ENCODE measurements around the gene NPAS3.

The NPAS3 gene

DNA sequence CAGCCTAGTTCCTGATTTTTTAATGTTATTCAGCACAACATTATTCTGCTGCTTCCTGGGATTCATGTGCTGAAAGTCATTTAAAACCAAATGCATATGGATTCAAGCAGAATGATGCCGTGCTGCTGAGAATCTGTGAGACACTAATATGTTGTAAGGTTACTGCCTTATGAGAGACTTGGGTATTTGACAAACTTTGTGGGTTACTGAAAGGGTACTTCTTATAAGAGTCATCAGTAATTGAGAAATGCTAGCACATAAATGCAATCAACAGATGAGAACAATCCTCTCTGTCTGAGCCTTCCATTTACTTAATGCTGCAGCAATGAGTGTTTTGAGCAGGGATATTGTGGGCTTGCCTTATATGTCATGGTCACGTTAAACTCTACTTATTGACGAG, 175.7 kb downstream of the NPAS3 start:
- CTCF ChIA-PET, result no interaction called here
- peaks cover 8% of the 10 kb centered on the region for H3K4me1 ChIP-seq (ENCODE audit: control insufficient read depth, insufficient read depth, low read length)
- no peaks in the 10 kb centered on the region for H3K9me3 ChIP-seq (ENCODE audit: control insufficient read depth, insufficient read depth, low read depth, low read length)
- TF ChIP-seq ZNF112 (tag by site-specific recombination; IDR thresholded peaks at IDR 0.05) (no peak), MZF1 (tag by site-specific recombination; IDR thresholded peaks at IDR 0.05; ENCODE audit: borderline replicate concordance) (no peak)
- no peak overlapping the region for H3K27ac ChIP-seq (ENCODE audit: extremely low read depth, low read depth, low read length)
- no peak overlapping the region for H3K4me3 ChIP-seq (ENCODE audit: low read depth, low read length)
- H3K36me3 ChIP-seq (ENCODE audit: control insufficient read depth in 2 of 2, insufficient read depth in 1 of 2, low read length in 2 of 2), result no peaks in the 10 kb centered on the region
- POLR2A ChIA-PET, result no interaction called here

DNA sequence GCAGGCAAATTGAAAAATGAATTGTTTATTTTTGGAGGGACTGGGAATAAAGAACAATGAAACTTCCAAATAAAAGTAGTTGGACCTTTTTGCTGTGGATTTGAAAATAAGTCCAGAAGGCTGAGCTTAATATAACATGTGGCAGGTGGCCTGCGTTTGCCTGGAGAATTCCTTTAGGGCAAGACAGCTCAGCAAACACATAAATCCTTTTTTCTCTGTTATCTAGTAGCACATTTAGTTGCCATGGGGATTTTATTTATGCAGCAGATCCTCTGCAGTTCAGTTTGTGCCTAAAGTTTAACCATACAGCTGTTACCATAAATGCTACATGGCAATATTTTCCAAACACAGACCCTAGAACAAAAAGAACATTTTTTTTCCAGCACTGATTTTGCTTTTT, 180.0 kb downstream of the NPAS3 start:
- Histone ChIP-seq H3K27ac (ENCODE audit: extremely low read depth, low read depth, low read length) (no peak overlapping the region), H3K9me3 (ENCODE audit: control insufficient read depth, insufficient read depth, low read depth, low read length) (no peaks in the 10 kb centered on the region), H3K4me1 (ENCODE audit: control insufficient read depth, insufficient read depth, low read length) (peaks cover 8% of the 10 kb centered on the region), H3K4me3 (ENCODE audit: low read depth, low read length) (no peak overlapping the region), H3K36me3 (ENCODE audit: control insufficient read depth in 2 of 2, insufficient read depth in 1 of 2, low read length in 2 of 2) (no peaks in the 10 kb centered on the region)
- TF ChIP-seq REST (tag by site-specific recombination; IDR thresholded peaks at IDR 0.05) (no peak), ZNF707 (tag by site-specific recombination; IDR thresholded peaks at IDR 0.05) (no peak), ZBTB6 (tag by site-specific recombination; IDR thresholded peaks at IDR 0.05) (no peak), ZNF629 (tag by site-specific recombination; IDR thresholded peaks at IDR 0.05) (no peak), HOXA7 (CRISPR knock-in tag; IDR thresholded peaks at IDR 0.05; ENCODE audit: borderline replicate concordance) (no peak), ZNF274 (IDR thresholded peaks at IDR 0.05; ENCODE audit: low read length) (no peak), ZNF274 (tag by site-specific recombination; IDR thresholded peaks at IDR 0.05; ENCODE audit: borderline replicate concordance) (no peak), ZNF433 (tag by site-specific recombination; IDR thresholded peaks at IDR 0.05; ENCODE audit: low read depth) (no peak), ZNF404 (tag by site-specific recombination; IDR thresholded peaks at IDR 0.05) (no peak), ZNF121 (tag by site-specific recombination; IDR thresholded peaks at IDR 0.05) (no peak), KLF8 (tag by site-specific recombination; IDR thresholded peaks at IDR 0.05) (no peak), ZNF645 (tag by site-specific recombination; IDR thresholded peaks at IDR 0.05) (no peak), MYNN (tag by site-specific recombination; IDR thresholded peaks at IDR 0.05; ENCODE audit: borderline replicate concordance) (no peak), ZNF488 (tag by site-specific recombination; IDR thresholded peaks at IDR 0.05) (no peak), ZNF596 (tag by site-specific recombination; IDR thresholded peaks at IDR 0.05) (no peak), ZNF391 (tag by site-specific recombination; IDR thresholded peaks at IDR 0.05; ENCODE audit: borderline replicate concordance, low read depth) (no peak), ZNF76 (tag by site-specific recombination; IDR thresholded peaks at IDR 0.05; ENCODE audit: borderline replicate concordance, low read depth) (no peak), ZNF416 (tag by site-specific recombination; IDR thresholded peaks at IDR 0.05) (no peak)
- TF ChIP-seq, protein P1, sequence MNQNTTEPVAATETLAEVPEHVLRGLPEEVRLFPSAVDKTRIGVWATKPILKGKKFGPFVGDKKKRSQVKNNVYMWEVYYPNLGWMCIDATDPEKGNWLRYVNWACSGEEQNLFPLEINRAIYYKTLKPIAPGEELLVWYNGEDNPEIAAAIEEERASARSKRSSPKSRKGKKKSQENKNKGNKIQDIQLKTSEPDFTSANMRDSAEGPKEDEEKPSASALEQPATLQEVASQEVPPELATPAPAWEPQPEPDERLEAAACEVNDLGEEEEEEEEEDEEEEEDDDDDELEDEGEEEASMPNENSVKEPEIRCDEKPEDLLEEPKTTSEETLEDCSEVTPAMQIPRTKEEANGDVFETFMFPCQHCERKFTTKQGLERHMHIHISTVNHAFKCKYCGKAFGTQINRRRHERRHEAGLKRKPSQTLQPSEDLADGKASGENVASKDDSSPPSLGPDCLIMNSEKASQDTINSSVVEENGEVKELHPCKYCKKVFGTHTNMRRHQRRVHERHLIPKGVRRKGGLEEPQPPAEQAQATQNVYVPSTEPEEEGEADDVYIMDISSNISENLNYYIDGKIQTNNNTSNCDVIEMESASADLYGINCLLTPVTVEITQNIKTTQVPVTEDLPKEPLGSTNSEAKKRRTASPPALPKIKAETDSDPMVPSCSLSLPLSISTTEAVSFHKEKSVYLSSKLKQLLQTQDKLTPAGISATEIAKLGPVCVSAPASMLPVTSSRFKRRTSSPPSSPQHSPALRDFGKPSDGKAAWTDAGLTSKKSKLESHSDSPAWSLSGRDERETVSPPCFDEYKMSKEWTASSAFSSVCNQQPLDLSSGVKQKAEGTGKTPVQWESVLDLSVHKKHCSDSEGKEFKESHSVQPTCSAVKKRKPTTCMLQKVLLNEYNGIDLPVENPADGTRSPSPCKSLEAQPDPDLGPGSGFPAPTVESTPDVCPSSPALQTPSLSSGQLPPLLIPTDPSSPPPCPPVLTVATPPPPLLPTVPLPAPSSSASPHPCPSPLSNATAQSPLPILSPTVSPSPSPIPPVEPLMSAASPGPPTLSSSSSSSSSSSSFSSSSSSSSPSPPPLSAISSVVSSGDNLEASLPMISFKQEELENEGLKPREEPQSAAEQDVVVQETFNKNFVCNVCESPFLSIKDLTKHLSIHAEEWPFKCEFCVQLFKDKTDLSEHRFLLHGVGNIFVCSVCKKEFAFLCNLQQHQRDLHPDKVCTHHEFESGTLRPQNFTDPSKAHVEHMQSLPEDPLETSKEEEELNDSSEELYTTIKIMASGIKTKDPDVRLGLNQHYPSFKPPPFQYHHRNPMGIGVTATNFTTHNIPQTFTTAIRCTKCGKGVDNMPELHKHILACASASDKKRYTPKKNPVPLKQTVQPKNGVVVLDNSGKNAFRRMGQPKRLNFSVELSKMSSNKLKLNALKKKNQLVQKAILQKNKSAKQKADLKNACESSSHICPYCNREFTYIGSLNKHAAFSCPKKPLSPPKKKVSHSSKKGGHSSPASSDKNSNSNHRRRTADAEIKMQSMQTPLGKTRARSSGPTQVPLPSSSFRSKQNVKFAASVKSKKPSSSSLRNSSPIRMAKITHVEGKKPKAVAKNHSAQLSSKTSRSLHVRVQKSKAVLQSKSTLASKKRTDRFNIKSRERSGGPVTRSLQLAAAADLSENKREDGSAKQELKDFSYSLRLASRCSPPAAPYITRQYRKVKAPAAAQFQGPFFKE (tag by site-specific recombination; IDR thresholded peaks at IDR 0.05; ENCODE audit: borderline replicate concordance), result no peak
- POLR2A ChIA-PET, result no interaction called here
- CTCF ChIA-PET, result no interaction called here
